Activated CD4-positive, CD25-positive, alpha-beta regulatory T cell treated with anti-CD3 and anti-CD28 coated beads, Interleukin-2, amount 50 U/mL, for 72 hours (primary cell): ENCODE measurements around the gene MAPK8.

Source experiments
- DNase-seq: peaks from one replicate; pipeline ENCODE4 v3.0.0; 2021

The MAPK8 gene

GRCh38 chr10:48480397-48481374 lies 174.2 kb downstream of the MAPK8 start:
- DNase-seq: no peak

DNA sequence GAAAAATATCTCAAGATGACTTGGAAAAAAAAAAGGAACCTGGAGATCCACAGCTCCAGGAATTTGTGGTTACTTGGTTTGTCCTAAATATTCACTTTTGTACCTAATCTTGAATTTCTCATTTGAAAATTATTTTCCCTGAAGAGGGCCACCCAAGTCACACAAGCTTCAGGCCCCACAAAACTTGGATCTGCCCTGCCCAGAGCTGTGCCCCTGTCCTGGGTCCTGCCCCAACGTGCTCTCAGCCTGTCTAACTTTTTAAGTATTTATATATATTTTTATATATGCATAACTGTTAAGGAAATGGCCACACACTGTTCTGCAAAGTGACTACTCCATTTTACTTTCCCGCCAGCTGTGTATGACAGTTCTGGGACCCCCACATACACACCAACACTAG lies 174.9 kb downstream of the MAPK8 start:
- DNase-seq: no peak

DNA sequence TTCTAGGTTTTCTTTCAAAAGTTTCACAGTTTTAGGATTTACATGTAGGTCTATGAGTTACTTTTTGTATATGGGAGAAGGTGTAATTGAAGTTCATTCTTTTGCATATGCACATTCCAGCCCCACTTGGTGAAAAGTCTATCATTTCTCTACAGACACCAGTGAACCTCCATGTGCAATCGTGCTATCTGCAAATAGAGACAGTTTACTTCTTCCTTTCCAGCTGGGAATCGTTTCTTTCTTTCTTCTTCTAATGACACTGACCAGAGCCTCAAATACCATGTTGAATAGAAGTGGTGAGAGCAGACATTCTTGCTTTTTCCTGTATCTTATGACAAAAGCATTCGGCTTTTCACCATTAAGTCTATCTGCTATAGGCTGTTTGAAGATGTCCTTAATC lies 175.7 kb downstream of the MAPK8 start:
- no peak for DNase-seq

- DNase-seq: no peak
Measured at GRCh38 chr10:48484911-48485310, 178.4 kb downstream of the MAPK8 start.

GRCh38 chr10:48485711-48486110 lies 179.2 kb downstream of the MAPK8 start:
- DNase-seq: no peak

DNA sequence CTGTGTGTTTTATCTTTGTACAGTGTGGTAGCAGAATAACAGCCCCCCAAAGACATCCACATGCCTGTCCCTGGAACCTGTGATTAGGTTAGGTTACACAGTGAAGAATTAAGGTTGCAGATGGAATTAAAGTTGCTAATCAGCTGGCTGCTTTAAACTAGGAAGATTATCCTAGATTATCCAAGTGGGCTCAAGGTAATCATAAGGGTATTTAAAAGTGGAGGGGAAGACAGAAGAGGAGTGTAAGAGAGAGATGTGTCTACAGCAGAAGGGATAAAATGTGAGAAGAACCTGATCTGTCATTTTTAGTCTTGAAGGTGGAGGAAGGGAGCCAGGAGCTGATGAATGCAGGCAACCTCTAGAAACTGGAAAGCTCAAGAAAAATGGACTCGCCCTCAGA lies 180.8 kb downstream of the MAPK8 start:
- DNase-seq: no peak
